ENCODE measurements around the gene TEF. TPM values are rescaled to one million over a fixed set of nuclear protein-coding genes. Genes with fewer than 3 reads are reported as not detected.

TEF gene
- total RNA-seq, 4 donors from 2014 or later: 8.5 to 73.7 (median 15.1) TPM

DNA sequence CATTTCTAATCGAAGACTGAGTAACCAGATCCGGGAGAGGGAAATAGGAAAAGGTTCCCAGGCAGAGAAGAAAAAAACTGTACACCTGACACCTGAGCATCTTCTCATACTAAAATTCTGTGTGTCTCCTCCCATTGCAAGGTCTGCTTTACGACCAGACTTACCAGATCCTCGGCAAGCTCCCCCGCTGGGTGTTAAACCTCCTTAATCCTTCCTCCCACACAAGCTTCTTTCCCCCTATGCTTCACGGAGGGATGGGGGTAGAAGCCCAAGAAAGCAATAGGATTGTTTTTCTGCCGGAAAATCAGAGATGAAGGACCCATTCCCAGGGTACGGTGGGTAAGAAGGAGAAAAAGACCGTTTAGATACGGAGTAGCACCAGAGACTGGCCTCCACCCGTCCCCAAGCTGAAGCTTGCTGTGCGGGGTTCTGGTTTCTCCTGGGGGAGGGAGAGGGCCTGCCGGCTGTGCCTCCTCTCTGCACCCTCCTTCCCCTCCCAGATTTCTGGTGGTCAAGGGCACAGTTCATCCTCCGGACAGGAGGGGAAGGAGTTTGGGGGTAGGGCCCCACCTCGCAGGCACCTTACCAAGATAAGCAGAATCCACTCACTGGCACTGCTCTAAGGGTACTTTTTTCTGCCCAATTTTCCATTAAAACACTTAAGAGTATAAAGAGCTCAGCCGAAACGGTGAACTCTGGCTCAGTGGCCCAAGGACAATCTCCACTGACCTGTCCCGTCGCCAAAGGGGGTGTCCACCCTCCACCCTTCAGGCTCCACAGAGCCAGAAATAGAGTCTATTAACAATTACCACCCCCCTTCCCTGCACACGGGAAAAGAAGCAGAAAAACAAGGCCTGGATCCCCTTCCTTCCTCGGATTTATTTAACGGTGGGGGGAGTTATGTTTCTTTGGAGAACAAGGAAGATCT, 63.7 kb downstream of the TEF start:
- Histone ChIP-seq H3K27me3 (no peaks in the 10 kb centered on the region), H3K4me1 (no peaks in the 10 kb centered on the region), H3K27ac (peak overlapping the region; percentile 98 to 99), H3K36me3 (no peaks in the 10 kb centered on the region), H3K9me3 (no peaks in the 10 kb centered on the region), H3K4me3 (peak overlapping the region; percentile 79 to 81)
- TF ChIP-seq POLR2A (IDR thresholded peaks at IDR 0.05): no peak
- TF ChIP-seq, protein P1, sequence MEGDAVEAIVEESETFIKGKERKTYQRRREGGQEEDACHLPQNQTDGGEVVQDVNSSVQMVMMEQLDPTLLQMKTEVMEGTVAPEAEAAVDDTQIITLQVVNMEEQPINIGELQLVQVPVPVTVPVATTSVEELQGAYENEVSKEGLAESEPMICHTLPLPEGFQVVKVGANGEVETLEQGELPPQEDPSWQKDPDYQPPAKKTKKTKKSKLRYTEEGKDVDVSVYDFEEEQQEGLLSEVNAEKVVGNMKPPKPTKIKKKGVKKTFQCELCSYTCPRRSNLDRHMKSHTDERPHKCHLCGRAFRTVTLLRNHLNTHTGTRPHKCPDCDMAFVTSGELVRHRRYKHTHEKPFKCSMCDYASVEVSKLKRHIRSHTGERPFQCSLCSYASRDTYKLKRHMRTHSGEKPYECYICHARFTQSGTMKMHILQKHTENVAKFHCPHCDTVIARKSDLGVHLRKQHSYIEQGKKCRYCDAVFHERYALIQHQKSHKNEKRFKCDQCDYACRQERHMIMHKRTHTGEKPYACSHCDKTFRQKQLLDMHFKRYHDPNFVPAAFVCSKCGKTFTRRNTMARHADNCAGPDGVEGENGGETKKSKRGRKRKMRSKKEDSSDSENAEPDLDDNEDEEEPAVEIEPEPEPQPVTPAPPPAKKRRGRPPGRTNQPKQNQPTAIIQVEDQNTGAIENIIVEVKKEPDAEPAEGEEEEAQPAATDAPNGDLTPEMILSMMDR (IDR thresholded peaks at IDR 0.05): no peak
- intact Hi-C loops (cut with DNase I; ENCODE audit: low total_unique reads): no loop called here
- DNase-seq: peak; percentile 32 to 43

DNA sequence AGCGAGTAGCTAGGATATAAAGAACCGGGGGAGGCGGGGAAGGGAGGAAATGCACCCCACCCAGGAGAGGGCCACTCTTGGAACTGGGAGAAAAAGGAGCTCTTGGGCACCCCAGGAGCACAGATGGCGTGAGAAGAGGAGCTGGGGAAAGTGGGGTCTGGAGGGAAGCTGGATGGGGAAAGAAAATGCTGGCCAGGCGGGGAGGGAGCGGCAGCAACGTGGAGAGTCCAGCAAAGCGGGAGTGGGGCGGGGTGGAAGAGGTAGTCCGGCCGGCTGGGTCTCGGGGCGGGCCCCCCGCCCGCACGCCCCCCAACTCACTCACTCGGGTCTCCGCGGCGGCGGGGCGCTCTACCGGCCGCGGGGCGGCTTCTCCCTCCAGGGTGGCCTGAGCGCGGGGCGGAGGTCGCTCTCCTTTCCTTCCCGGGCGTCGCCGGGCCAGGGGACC, 64.3 kb downstream of the TEF start:
- DNase-seq: peak; percentile 42 to 44
- Histone ChIP-seq H3K4me3 (peak overlapping the region; percentile 79 to 81), H3K27me3 (no peaks in the 10 kb centered on the region), H3K27ac (peak overlapping the region; percentile 98 to 99), H3K36me3 (no peaks in the 10 kb centered on the region), H3K4me1 (no peaks in the 10 kb centered on the region), H3K9me3 (no peaks in the 10 kb centered on the region)
- intact Hi-C loops (cut with DNase I; ENCODE audit: low total_unique reads): no loop called here
- TF ChIP-seq, protein P1 (IDR thresholded peaks at IDR 0.05): no peak
- no peak for TF ChIP-seq POLR2A (IDR thresholded peaks at IDR 0.05)

DNA sequence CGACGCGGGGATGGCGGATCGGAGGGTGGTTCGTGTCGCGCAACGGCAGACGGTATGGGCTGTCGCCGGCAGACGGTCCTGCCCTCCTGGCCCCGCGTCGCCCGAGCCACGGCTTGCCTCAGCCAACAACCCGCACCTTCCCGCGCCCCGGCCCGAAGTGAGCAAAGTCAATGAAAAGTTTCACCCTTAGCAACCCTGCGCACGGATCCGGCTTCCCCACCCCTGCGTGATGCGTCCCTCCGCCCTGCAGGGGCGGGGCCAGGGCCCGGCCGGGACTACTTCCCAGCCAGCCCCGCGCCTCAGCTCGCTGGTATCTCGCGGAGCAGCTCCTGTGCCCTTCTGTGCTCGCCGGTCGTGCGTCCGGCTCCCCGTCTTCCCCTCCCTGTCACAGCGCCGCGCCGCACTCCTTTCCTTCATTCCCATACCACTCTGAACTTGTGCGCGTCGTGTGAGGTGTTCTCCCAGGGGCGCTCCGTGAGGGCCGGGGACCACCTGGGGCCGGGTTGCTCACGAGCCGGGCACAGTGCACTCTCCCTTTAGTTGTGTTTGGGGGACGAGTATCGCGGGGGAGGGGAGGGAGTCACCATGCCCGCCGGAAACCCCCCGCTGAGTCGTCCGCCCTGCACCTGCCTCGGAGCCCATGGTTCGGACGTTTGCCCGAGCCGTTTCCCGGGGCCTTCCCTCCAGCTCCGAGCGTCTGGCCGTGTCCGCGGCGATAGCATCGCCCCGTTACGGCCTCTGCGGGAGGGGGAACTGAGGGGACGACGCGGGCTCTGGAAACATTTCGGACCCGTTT, 65.1 kb downstream of the TEF start, which contains the start of gene TOB2:
TSS of gene TOB2 (minus strand) at position 163 of the 796 bp plus-strand sequence. CDS start 9,456 bp downstream, outside the sequence.
- H3K36me3 ChIP-seq: no peaks in the 10 kb centered on the region
- H3K27ac ChIP-seq: peak within 1 kb of the TSS; percentile 98 to 99
- H3K27me3 ChIP-seq: no peaks in the 10 kb centered on the region
- no peaks in the 10 kb centered on the region for H3K9me3 ChIP-seq
- no peaks in the 10 kb centered on the region for H3K4me1 ChIP-seq
- TF ChIP-seq, protein P1 (IDR thresholded peaks at IDR 0.05): peak in 2 of 4 experiments; percentile 11 to 44
- peak; percentile 100 for TF ChIP-seq POLR2A (IDR thresholded peaks at IDR 0.05)
- intact Hi-C loops (cut with DNase I; ENCODE audit: low total_unique reads): no loop called here
- peak; percentile 95 for DNase-seq
- H3K4me3 ChIP-seq: peak within 1 kb of the TSS; percentile 79 to 81

DNA sequence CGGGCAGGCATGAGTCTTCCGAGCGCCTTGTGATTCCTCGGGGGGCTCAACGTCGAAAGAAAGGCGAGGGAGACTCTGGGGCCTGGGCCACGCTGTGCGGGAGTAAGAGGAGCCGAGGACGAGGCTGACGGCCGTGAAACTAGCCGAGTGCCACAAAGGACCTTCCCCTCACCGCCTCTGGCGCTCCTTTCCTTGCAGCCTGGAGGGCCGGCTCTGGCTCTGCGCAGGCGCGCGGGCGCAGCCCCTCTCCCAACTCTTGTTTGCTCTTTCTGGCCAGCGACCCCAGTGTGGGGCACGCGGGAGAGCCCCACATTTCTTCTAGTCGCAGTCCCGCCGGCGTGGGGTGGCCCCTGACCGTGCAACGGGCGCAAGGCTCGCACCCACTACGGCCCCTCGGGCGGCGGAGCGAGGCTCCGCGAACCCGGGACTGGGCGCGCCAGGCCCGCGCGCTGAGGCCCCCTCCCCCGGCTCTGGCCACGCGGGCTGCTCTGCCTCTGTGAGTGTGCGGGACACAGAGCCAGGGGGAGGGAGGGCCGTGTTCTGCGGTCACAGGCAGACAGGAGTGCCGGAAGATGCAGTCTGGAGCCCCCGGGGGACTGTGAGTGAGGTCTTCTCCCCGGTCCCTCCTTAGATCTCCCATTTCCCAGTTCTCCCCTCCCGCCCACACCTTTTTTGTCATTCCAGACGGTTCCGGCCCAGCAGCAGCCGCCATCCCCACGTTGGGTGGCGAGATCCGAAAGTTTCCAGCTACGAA, 65.9 kb downstream of the TEF start:
- intact Hi-C loops (cut with DNase I; ENCODE audit: low total_unique reads): no loop called here
- no peaks in the 10 kb centered on the region for H3K36me3 ChIP-seq
- H3K27ac ChIP-seq: peak overlapping the region; percentile 98 to 99
- no peaks in the 10 kb centered on the region for H3K27me3 ChIP-seq
- H3K4me3 ChIP-seq: peak overlapping the region; percentile 79 to 81
- peak; percentile 31 to 41 for TF ChIP-seq POLR2A (IDR thresholded peaks at IDR 0.05)
- TF ChIP-seq, protein P1 (IDR thresholded peaks at IDR 0.05): peak in 1 of 4 experiments; percentile 5
- no peaks in the 10 kb centered on the region for H3K4me1 ChIP-seq
- no peaks in the 10 kb centered on the region for H3K9me3 ChIP-seq
- peak; percentile 67 to 71 for DNase-seq

Measured in uterus (tissue), 4 donors.